Subcutaneous abdominal adipose tissue (tissue), 5 donors: Measurements from ENCODE around the gene EHMT1.
"Not testable (repeated sequence)": the region's sequence is repeated elsewhere in the genome, so short reads cannot be mapped to it uniquely, and the experiment has no call there.

Experiments used
- H3K27ac ChIP-seq: one replicate; pipeline ENCODE4 v1.7.0; 2013; ENCODE audit warnings: low read depth, mild to moderate bottlenecking, inconsistent platforms, low read length, moderate library complexity
- H3K27me3 ChIP-seq, 5 donors: one replicate each; pipeline ENCODE4 v1.7.0; 2013; ENCODE audit warnings: low read length in 5 of 5, inconsistent platforms in 1 of 5; ENCODE audit not compliant: control insufficient read depth in 5 of 5, insufficient read depth in 4 of 5
- H3K36me3 ChIP-seq, 5 donors: one replicate each; pipeline ENCODE4 v1.7.0; 2013; ENCODE audit warnings: low read length in 5 of 5; ENCODE audit not compliant: control insufficient read depth in 5 of 5, insufficient read depth in 5 of 5
- H3K4me1 ChIP-seq, 5 donors: one replicate each; pipeline ENCODE4 v1.7.0; 2013; ENCODE audit warnings: low read length in 5 of 5, mild to moderate bottlenecking in 3 of 5, moderate library complexity in 1 of 5; ENCODE audit not compliant: control insufficient read depth in 5 of 5, insufficient read depth in 5 of 5
- H3K4me3 ChIP-seq, 5 donors: one replicate each; pipeline ENCODE4 v1.7.0; 2013; ENCODE audit warnings: low read length in 5 of 5, low read depth in 1 of 5
- H3K9ac ChIP-seq, 5 donors: one replicate each; pipeline ENCODE4 v1.7.0; 2013; ENCODE audit warnings: low read length in 5 of 5, mild to moderate bottlenecking in 4 of 5, moderate library complexity in 3 of 5
- H3K9me3 ChIP-seq, 5 donors: one replicate each; pipeline ENCODE4 v1.7.0; 2013; ENCODE audit warnings: low read length in 5 of 5; ENCODE audit not compliant: control insufficient read depth in 5 of 5
- donor health status: healthy.
- donor health status: healthy.
- donor health status: healthy.
- donor health status: healthy.
- donor health status: healthy.

The EHMT1 gene

DNA sequence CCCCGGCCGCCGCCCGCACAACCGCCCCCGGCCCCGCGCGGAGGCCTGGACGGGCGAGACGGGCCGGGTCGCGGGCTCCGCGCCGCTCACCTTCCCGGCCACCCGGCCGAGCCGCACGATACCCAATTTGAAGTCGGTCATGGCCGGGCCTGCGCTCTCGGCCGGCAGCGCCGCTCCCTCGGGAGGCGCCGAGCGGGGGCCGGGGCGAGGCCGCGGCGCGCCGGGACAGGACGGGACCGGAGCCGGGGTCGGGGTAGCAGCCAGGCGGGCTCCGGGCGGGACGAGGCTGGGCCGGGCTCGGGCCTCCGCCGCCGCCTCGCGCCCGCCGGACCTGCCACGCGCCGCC lies 28.7 kb upstream of the EHMT1 start:
- peak overlapping the region in 4 of 5 donors; percentile 63 to 79 (median 72) for H3K4me3 ChIP-seq
- H3K27ac ChIP-seq: no peak overlapping the region
- H3K9ac ChIP-seq: no peak overlapping the region
- peaks cover 2 to 20% (median 17%) of the 10 kb centered on the region in 5 donors for H3K4me1 ChIP-seq
- no peaks in the 10 kb centered on the region for H3K27me3 ChIP-seq
- H3K36me3 ChIP-seq: peaks cover 0 to 31% (median 23%) of the 10 kb centered on the region in 5 donors
- no peaks in the 10 kb centered on the region for H3K9me3 ChIP-seq

- Histone ChIP-seq H3K27me3 (no peaks in the 10 kb centered on the region), H3K9me3 (no peaks in the 10 kb centered on the region), H3K36me3 (peaks cover 0 to 27% (median 19%) of the 10 kb centered on the region in 5 donors), H3K4me3 (peak within 1 kb of the TSS; percentile 66 to 83 (median 74)), H3K4me1 (peaks cover 2 to 20% (median 17%) of the 10 kb centered on the region in 5 donors), H3K27ac (no peak within 1 kb of the TSS), H3K9ac (peak within 1 kb of the TSS; percentile 56 to 86 (median 81))
Observed at GRCh38 chr9:137590469-137591383, 28.1 kb upstream of the EHMT1 start, which contains the start of gene ZMYND19. TSS of gene ZMYND19 (minus strand) at chr9:137590512. CDS start at chr9:137590263, 249 bp downstream.

DNA sequence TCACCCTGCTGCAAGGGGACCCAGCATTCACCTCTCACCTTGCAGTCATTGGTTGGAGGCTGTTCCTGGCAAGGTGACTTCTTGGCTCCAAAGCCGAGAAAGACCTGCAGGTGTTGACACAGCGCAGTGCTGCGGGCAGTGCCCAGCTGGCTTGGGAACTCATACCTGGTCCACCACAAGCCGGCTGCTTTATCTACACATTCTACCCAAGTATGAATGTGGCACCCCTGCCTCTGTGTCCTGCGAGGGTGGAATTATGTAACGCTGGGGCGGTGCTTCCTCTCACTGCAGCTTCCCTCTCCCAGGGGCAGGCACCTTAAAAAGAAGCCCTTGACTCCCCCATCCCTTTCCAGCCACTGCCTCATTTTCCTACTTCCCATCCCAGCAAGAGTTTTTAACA lies 26.0 kb upstream of the EHMT1 start:
- no peak overlapping the region for H3K27ac ChIP-seq
- peaks cover 0 to 6% (median 2%) of the 10 kb centered on the region in 5 donors for H3K36me3 ChIP-seq
- no peak overlapping the region for H3K4me3 ChIP-seq
- H3K4me1 ChIP-seq: peaks cover 2 to 20% (median 17%) of the 10 kb centered on the region in 5 donors
- no peaks in the 10 kb centered on the region for H3K27me3 ChIP-seq
- peak overlapping the region in 1 of 5 donors; percentile 21 for H3K9ac ChIP-seq
- no peaks in the 10 kb centered on the region for H3K9me3 ChIP-seq

DNA sequence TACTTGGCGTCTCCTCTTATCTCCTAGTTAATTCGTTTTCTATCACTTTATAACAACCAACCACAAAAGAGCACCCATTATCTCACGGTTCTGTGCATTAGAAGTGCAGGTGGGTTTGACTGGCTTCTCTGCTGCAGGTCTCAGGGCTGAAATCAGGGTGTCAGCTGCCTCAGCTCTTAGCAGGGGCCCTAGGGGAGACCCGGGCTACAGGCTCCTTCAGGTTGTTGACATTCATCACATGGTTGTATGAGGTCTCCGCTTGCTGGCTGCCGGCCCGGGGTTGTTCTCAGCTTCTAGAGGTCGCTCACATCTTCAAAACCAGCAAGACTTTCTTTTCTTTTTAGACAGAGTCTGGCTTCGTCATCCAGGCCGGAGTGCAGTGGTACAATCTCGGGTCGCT lies 25.6 kb upstream of the EHMT1 start:
- peaks cover 2 to 20% (median 17%) of the 10 kb centered on the region in 5 donors for H3K4me1 ChIP-seq
- H3K27me3 ChIP-seq: no peaks in the 10 kb centered on the region
- H3K9me3 ChIP-seq: no peaks in the 10 kb centered on the region
- no peak overlapping the region for H3K27ac ChIP-seq
- peak overlapping the region in 1 of 5 donors; percentile 21 for H3K9ac ChIP-seq
- peaks cover 0 to 3% (median under 1%) of the 10 kb centered on the region in 5 donors for H3K36me3 ChIP-seq
- no peak overlapping the region for H3K4me3 ChIP-seq

- H3K27ac ChIP-seq, H3K9ac ChIP-seq, H3K27me3 ChIP-seq, H3K4me1 ChIP-seq, H3K36me3 ChIP-seq, H3K4me3 ChIP-seq, H3K9me3 ChIP-seq: not testable (repeated sequence)
Observed at GRCh38 chr9:137596577-137596976, 22.2 kb upstream of the EHMT1 start.

- Histone ChIP-seq H3K36me3 (no peaks in the 10 kb centered on the region), H3K9ac (no peak overlapping the region), H3K27ac (no peak overlapping the region), H3K9me3 (no peaks in the 10 kb centered on the region), H3K4me1 (peaks cover 0 to 11% (median under 1%) of the 10 kb centered on the region in 5 donors), H3K4me3 (no peak overlapping the region), H3K27me3 (no peaks in the 10 kb centered on the region)
Observed at GRCh38 chr9:137598943-137599342, 19.9 kb upstream of the EHMT1 start.

DNA sequence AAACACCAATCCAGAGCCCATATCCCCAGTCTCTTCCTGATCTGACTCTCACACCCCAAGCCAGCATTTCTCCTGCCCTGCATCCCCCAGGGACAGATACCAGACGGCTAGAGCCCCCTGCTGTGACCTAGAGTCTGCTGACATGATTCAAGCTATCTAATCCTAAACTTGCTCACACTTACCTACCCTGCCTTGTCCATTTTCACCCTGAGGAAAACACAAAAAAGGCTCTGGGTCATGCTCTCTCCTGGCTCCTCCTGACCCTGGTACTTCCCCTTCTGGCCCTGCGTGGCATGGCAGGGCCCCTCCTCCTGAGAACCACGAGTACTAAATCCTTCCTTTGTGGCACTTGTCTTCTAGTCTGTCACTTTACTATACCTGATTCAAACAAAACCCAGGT lies 16.1 kb upstream of the EHMT1 start:
- Histone ChIP-seq H3K9me3 (no peaks in the 10 kb centered on the region), H3K4me1 (peaks cover 2 to 38% (median 24%) of the 10 kb centered on the region in 5 donors), H3K4me3 (no peak overlapping the region), H3K27ac (no peak overlapping the region), H3K27me3 (no peaks in the 10 kb centered on the region), H3K36me3 (no peaks in the 10 kb centered on the region), H3K9ac (no peak overlapping the region)

- H3K27me3 ChIP-seq: no peaks in the 10 kb centered on the region
- H3K4me3 ChIP-seq: no peak overlapping the region
- peaks cover 2 to 49% (median 30%) of the 10 kb centered on the region in 5 donors for H3K4me1 ChIP-seq
- H3K27ac ChIP-seq: no peak overlapping the region
- no peaks in the 10 kb centered on the region for H3K9me3 ChIP-seq
- H3K9ac ChIP-seq: no peak overlapping the region
- no peaks in the 10 kb centered on the region for H3K36me3 ChIP-seq
Observed at GRCh38 chr9:137603879-137604278, 14.9 kb upstream of the EHMT1 start.

DNA sequence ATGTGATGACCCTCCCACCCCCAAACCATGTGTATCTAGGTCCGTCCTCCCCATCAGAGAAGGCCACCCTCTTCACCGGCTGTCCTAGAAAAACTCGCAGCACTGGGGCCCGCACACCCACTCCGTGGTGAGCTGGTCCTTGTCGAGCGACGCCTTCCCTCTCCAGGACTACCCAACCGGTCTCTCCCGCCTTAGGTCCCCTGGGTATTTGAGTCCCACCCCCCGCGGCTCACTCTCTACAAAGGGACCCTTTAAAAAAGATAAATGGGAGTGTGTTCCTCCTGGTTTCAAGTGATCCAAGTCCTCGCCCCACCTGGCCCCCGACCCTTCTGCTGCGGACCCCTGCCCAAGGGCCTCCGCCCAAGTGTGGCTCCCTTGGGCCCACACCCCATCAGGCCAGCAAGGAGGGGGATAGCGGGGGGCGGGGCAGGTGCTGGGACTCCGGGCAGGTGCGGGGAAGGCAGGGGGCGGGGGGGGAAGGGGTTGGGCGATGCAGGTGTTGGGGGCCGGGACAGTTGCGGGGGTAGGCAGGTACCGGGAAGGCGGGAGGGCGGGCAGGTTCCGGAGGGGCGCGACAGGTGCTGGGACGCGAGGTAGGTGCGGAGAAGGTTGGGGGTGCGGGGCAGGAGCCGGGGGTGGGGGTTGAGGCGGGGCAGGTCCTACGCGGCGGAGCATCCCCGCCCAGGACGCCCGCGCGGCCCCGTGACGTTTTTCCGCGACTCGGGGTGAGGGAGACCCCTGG lies 14.3 kb upstream of the EHMT1 start:
- Histone ChIP-seq H3K4me3 (peak overlapping the region in 2 of 5 donors; percentile 42 to 57), H3K36me3 (no peaks in the 10 kb centered on the region), H3K27ac (no peak overlapping the region), H3K9ac (no peak overlapping the region), H3K4me1 (peaks cover 2 to 49% (median 30%) of the 10 kb centered on the region in 5 donors), H3K9me3 (no peaks in the 10 kb centered on the region), H3K27me3 (no peaks in the 10 kb centered on the region)
